AG09319 (cell line): ENCODE results near the gene VEGFD.

Source experiments
- DNase-seq: peaks from one replicate; pipeline ENCODE4 v3.0.0-alpha.2; 2010; ENCODE audit warnings: low read depth; ENCODE audit errors: extremely low read depth
- TF ChIP-seq, protein P1 (sequence below): IDR thresholded peaks from 2 replicates; pipeline ENCODE4 v1.5.1; 2011; ENCODE audit warnings: low read depth, mild to moderate bottlenecking, inconsistent platforms, low read length, moderate library complexity

The VEGFD gene

DNA sequence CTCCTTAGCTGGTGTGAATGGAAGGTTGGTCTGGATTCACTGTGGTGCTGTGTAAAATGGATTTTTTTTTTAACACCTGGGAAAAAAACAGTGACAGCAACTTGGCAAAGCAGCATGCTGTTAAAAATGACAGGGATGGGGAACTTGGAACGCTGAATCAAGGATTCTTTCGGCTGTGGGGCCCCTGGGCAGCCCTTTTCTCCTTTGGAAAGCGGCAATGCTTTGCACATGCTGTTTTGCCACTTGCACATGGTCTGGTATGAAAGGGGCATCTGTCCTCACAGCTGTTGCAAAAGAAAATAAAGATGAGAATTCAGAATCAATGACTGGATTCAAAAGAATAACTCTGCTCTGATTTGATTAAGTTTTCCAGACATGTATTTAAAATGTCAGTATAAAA is 38.2 kb downstream of the VEGFD start:
- no peak for DNase-seq
- TF ChIP-seq, protein P1, sequence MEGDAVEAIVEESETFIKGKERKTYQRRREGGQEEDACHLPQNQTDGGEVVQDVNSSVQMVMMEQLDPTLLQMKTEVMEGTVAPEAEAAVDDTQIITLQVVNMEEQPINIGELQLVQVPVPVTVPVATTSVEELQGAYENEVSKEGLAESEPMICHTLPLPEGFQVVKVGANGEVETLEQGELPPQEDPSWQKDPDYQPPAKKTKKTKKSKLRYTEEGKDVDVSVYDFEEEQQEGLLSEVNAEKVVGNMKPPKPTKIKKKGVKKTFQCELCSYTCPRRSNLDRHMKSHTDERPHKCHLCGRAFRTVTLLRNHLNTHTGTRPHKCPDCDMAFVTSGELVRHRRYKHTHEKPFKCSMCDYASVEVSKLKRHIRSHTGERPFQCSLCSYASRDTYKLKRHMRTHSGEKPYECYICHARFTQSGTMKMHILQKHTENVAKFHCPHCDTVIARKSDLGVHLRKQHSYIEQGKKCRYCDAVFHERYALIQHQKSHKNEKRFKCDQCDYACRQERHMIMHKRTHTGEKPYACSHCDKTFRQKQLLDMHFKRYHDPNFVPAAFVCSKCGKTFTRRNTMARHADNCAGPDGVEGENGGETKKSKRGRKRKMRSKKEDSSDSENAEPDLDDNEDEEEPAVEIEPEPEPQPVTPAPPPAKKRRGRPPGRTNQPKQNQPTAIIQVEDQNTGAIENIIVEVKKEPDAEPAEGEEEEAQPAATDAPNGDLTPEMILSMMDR: no peak

DNA sequence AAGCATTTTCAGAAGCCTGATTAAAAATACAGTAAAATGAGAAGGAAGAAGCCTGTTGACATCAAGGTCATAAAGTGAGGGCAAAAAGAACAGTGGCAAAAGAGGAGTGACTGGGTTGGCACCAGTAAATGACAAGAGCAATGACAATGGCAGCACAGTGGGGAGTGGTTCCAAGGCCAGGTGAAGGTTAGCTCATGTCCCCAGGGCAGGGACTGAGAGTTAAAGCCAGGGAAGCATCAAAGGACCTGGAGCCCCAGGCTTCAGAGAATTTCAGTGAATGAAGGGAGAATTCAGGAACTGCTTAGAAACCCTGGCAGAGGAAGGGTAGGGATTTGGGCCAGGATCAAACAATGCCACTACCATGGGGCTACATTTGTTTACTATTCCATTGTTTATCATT is 40.1 kb downstream of the VEGFD start:
- TF ChIP-seq, protein P1: no peak
- no peak for DNase-seq

DNA sequence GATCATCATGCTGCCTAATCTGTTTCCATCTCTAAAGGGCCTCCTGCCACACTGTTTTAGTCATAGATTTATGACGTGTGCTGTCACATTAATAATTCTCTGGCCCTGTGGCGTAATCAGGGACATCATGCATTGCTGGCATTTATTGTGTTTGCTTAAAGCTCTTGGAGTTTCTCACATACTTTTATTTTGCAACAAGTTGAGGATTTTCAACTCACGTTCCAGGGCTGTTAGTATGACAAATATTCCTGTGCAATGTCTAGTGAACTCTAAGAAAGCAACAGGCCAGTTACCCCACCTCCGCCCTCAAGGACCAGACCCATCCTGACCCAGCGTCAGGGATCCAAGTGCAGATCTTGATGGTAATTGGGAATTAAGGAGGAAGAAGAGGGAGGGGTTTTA is 41.1 kb downstream of the VEGFD start:
- DNase-seq: no peak
- TF ChIP-seq, protein P1: no peak

DNA sequence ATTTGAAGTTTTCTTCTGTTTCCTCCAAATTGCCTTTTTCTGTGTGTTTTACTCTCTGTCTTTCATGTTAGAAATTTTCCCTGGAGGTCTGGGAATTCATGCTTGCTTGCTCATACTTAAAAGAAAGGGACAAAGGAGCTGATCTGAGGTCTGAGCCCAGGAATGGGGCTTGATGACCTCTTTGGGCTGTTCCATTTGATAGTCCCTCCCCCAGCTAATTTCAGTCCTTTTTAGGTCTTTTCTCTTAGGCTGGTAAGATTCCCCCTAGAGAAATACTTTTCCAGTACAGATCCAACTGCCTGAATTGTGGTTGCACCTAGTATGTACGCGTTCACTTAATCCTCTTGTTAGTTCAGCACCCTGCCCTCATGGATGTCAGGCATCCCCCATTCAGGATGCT is 43.3 kb downstream of the VEGFD start:
- TF ChIP-seq, protein P1: no peak

DNA sequence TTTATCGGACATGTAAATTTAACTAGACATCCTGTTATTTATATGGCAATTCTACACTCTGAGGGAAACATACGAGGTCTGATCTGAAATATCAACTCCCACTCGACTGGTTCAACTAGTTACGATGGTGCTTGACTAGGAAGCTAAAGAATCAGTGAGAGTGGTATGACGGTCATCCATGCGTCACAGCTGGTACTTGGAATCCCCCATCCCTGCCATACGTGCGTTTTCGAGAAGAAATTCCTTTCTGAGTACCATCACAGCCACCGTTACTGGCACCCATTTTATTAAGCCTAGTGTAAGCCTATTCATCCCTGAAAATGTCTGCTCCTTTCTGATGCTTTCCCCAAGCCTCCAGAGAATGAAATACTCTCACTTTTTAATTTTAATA is 48.2 kb downstream of the VEGFD start:
- no peak for DNase-seq
- TF ChIP-seq, protein P1: no peak

More for the DNA sequence above, 43.3 kb downstream of the VEGFD start:
- no peak for DNase-seq

DNA sequence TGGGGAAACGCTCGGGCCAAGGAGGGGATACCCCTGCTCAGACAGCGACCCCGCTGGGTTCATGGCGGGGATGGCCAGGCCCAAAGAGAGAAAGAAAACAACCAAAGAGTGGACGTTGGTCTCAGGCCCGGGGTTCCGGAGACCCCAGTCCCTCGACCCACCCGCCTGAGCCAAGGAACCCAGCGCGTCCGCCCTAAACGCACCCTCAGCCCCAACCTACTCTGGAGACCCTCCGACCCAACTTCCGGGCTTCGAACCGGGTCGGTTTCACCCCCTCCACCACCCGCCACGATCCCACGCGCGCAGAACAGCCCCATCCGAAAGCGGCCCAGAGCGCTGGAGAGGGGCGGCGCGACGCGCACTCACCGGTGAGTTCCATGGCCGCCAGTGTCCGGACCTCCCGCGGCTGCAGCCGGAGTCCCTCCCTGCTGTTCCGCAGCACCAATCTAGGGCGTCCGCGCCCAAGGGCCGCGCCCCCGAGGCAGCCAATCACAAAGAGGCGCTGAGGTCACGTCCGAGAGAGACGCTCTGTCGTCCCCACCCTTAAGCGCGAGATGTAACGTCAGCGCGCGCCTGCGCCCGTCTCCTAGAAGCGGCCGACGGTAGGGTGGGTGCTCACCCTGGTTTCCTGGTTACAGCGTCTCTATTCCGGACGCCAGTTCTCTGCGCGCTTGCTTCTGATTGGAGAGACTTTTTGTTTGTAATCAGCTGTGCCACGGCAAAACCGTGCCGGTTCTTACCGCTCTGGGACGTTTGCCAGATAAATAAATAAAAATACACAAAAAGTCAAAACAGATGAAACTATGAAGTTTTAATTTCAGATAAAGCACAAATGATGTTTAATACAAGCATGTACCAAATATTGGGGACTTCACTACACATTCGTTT is 48.8 kb downstream of the VEGFD start, which contains the start of gene PIGA:
Gene PIGA (minus strand): TSS at position 389 of the 888 bp plus-strand sequence. CDS start 3,593 bp downstream, outside the sequence.
- TF ChIP-seq, protein P1: no peak

DNA sequence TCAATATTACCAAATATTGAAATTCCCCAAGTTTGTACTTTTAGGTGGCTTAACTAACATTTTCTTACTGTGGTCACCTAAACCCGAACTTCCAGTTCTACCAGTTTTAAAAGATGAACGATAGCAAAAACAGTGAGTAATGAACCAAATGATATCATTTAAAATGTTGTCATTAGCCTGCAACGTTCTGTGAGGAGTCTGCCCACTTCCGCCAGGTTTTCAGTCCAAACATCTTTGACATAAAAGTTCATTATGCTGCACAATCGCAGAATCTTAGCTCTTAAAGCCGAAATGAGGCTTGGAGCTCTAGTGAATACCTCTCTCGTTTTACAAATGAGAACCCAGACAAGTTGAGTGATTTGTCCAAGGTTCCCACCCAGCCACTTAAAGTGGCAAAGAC is 49.7 kb downstream of the VEGFD start:
- no peak for DNase-seq
- TF ChIP-seq, protein P1: no peak

More for the DNA sequence above, 48.8 kb downstream of the VEGFD start, which contains the start of gene PIGA:
- peak; percentile 91 for DNase-seq
